ENCODE results near the gene MTMR12. TPM values are rescaled to one million over a fixed set of nuclear protein-coding genes. Genes with fewer than 3 reads are reported as not detected.

The MTMR12 gene
- total RNA-seq, 1 donor from 2014 or later = 25.6 TPM

DNA sequence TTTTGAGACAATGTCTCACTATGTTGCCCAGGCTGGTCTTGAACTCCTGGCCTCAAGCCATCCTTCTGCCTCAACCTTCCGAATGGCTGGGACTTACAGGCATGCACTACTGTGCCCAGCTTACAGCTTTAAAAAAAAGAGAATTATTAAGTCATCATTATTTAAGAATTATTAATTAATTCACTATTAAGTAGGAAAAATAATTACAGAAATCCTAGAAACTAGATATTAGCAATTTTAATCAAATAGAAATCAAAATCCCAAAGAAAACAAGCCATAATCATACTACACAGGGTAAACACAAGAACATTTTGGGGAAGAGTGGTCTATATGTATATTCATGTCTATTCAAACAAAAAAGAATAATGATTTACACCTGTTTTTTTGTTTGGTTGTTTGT, 19.6 kb upstream of the MTMR12 start:
- TF ChIP-seq, protein P1, sequence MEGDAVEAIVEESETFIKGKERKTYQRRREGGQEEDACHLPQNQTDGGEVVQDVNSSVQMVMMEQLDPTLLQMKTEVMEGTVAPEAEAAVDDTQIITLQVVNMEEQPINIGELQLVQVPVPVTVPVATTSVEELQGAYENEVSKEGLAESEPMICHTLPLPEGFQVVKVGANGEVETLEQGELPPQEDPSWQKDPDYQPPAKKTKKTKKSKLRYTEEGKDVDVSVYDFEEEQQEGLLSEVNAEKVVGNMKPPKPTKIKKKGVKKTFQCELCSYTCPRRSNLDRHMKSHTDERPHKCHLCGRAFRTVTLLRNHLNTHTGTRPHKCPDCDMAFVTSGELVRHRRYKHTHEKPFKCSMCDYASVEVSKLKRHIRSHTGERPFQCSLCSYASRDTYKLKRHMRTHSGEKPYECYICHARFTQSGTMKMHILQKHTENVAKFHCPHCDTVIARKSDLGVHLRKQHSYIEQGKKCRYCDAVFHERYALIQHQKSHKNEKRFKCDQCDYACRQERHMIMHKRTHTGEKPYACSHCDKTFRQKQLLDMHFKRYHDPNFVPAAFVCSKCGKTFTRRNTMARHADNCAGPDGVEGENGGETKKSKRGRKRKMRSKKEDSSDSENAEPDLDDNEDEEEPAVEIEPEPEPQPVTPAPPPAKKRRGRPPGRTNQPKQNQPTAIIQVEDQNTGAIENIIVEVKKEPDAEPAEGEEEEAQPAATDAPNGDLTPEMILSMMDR (IDR thresholded peaks at IDR 0.05; ENCODE audit: partially characterized antibody, unreplicated experiment) = no peak
- Mint-ChIP-seq H3K27ac (ENCODE audit: unreplicated experiment) (no peak overlapping the region), H3K27me3 (ENCODE audit: unreplicated experiment) (no peaks in the 10 kb centered on the region), H3K36me3 (ENCODE audit: unreplicated experiment) (peaks cover 14% of the 10 kb centered on the region), H3K9me3 (ENCODE audit: unreplicated experiment) (peaks cover 5% of the 10 kb centered on the region), H3K4me1 (ENCODE audit: low read depth, unreplicated experiment) (no peaks in the 10 kb centered on the region), H3K4me3 (ENCODE audit: unreplicated experiment) (no peak overlapping the region)
- no peak for DNase-seq

DNA sequence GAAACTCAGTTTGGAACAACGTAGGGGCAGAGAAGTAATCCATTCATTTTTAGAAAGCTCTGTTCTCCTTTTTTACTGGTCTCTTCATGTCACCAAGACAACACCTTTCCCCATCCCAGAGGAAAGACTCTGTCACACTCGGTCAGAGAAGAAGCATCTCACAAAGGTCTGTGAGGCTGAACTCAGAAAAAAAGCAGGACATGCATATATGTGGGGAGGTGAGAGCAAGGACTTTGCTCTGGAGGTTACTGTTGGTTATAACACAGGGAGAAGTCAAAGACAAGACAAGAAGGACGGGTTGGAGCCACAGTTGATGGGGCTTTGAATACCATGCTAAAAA, 19.2 kb upstream of the MTMR12 start:
- Mint-ChIP-seq H3K27me3 (ENCODE audit: unreplicated experiment) (no peaks in the 10 kb centered on the region), H3K9me3 (ENCODE audit: unreplicated experiment) (peaks cover 5% of the 10 kb centered on the region), H3K36me3 (ENCODE audit: unreplicated experiment) (peaks cover 14% of the 10 kb centered on the region), H3K4me1 (ENCODE audit: low read depth, unreplicated experiment) (no peaks in the 10 kb centered on the region), H3K27ac (ENCODE audit: unreplicated experiment) (no peak overlapping the region), H3K4me3 (ENCODE audit: unreplicated experiment) (no peak overlapping the region)
- TF ChIP-seq, protein P1 (IDR thresholded peaks at IDR 0.05; ENCODE audit: partially characterized antibody, unreplicated experiment) = no peak
- no peak for DNase-seq

DNA sequence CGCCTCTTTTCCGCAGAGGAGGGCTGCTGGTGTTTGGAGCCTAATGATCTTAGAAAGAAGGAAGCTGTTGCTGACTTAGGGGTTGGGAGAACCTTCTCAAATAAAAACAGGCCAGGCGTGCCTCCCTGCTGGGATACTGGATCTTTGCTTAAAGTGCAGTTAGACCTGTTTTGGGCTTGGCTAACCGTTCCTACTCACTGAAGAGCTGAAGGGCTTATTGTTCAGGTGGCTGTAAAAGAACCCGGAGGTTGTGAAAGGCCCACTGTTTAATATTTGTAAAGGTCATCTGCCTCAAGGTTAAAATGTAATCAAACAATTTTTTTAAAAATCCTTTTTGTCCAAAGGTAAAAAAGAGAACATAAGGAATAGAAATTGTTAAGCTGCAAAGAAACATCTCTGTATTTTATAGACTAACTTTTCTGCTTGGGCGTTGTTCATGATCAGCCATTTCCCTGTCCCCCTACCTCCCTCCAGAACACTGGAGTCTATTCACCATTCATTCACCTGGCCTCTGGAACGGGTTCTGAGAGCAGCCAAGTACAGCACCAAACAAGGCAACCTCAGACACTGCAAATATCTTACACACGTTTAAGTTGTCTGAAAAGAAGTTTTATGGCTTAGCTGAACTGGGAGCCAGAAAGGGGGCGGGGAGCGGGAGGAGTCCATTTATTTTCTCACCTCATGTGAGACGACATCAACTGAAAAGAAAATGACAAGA, 18.6 kb upstream of the MTMR12 start:
- no peak for DNase-seq
- H3K36me3 Mint-ChIP-seq (ENCODE audit: unreplicated experiment) = peaks cover 14% of the 10 kb centered on the region
- no peaks in the 10 kb centered on the region for H3K27me3 Mint-ChIP-seq (ENCODE audit: unreplicated experiment)
- no peak overlapping the region for H3K27ac Mint-ChIP-seq (ENCODE audit: unreplicated experiment)
- TF ChIP-seq, protein P1 (IDR thresholded peaks at IDR 0.05; ENCODE audit: partially characterized antibody, unreplicated experiment) = no peak
- H3K4me3 Mint-ChIP-seq (ENCODE audit: unreplicated experiment) = no peak overlapping the region
- peaks cover under 1% of the 10 kb centered on the region for H3K4me1 Mint-ChIP-seq (ENCODE audit: low read depth, unreplicated experiment)
- peaks cover 3% of the 10 kb centered on the region for H3K9me3 Mint-ChIP-seq (ENCODE audit: unreplicated experiment)

DNA sequence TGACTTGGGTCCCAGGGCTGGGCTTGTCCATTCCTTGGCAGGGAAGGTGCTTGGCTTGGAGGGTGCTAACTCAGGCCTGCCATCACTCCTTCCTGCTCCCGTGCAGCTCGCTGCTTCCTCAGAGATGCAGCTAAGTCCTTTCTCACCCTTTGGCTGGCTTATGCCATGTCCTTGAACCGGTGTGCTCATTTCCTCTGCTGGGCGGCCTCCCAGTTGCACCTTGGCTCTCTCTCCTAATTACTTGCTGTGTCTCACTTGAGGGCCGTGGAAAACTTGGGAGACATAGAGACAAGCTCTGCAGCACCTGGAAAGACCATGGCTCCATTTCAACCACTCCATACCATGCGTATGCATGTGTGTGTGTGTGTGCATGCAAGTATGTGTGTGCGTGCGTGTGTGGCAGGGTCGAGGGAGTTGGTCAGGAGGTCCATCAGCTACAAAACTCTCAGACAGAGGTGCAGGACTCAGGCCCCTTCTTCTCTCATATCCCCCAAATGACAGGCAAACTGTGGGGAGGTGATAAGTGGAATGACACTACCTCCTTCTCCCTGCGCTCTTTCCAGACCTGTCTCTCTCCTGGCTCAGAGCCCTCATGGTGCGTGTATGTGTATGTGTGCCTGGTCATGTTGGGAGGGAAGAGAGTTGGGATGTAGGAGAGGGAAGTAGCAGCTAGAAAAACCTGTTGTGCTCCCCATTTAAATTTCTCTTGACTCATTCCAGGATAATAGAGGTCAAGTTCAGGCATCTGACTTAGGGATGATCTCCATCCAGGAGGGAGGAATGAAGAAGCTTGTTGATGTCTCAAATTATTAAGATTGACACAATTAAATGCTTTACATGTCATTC, 17.6 kb upstream of the MTMR12 start:
- TF ChIP-seq, protein P1 (IDR thresholded peaks at IDR 0.05; ENCODE audit: partially characterized antibody, unreplicated experiment) = no peak
- peaks cover 6% of the 10 kb centered on the region for H3K9me3 Mint-ChIP-seq (ENCODE audit: unreplicated experiment)

DNA sequence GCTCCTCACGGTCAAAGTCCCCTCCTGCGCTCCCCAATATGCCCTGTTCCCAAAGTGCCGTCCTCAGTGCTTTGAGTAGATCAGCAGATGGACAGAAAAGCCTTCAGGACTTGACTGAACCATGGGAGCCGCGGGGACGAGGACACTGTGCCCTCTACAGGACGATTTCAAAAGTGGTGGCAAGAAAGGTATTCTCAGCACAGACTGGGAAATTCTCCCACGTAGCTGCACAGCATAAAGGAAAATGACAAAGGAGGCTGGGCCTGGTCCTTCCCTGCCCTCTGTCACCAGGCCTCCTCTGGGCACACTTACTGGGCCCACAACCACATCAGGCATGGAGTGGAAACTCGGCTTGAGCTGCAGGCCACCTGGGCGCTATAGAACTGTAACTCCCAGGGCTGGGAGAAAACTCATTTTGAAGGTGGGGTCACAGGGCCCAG, 16.7 kb upstream of the MTMR12 start:
- TF ChIP-seq, protein P1 (IDR thresholded peaks at IDR 0.05; ENCODE audit: partially characterized antibody, unreplicated experiment) = peak; percentile 58
- Mint-ChIP-seq H3K36me3 (ENCODE audit: unreplicated experiment) (peaks cover 4% of the 10 kb centered on the region), H3K27me3 (ENCODE audit: unreplicated experiment) (peaks cover 4% of the 10 kb centered on the region), H3K9me3 (ENCODE audit: unreplicated experiment) (peaks cover 6% of the 10 kb centered on the region), H3K4me3 (ENCODE audit: unreplicated experiment) (no peak overlapping the region), H3K4me1 (ENCODE audit: low read depth, unreplicated experiment) (peaks cover 11% of the 10 kb centered on the region), H3K27ac (ENCODE audit: unreplicated experiment) (no peak overlapping the region)
- DNase-seq = peak; percentile 63

More for the DNA sequence above, 17.6 kb upstream of the MTMR12 start:
- H3K36me3 Mint-ChIP-seq (ENCODE audit: unreplicated experiment) = peaks cover 13% of the 10 kb centered on the region
- H3K4me3 Mint-ChIP-seq (ENCODE audit: unreplicated experiment) = no peak overlapping the region
- peaks cover 5% of the 10 kb centered on the region for H3K4me1 Mint-ChIP-seq (ENCODE audit: low read depth, unreplicated experiment)
- H3K27me3 Mint-ChIP-seq (ENCODE audit: unreplicated experiment) = no peaks in the 10 kb centered on the region
- no peak overlapping the region for H3K27ac Mint-ChIP-seq (ENCODE audit: unreplicated experiment)
- no peak for DNase-seq

Data from glutamatergic neuron (in vitro differentiated cells).